HG02840 (cell line): ENCODE results near the gene CWC15.
"Not testable (repeated sequence)": the region's sequence is repeated elsewhere in the genome, so short reads cannot be mapped to it uniquely, and the experiment has no call there.

Source experiments
- ATAC-seq: cut with Tn5 transposase; IDR thresholded peaks from one replicate; pipeline ENCODE4 v1.9.1; 2021; ENCODE audit warnings: mild to moderate bottlenecking, moderate library complexity, moderate number of reproducible peaks; ENCODE audit not compliant: unreplicated experiment, low FRiP score

CWC15 gene

DNA sequence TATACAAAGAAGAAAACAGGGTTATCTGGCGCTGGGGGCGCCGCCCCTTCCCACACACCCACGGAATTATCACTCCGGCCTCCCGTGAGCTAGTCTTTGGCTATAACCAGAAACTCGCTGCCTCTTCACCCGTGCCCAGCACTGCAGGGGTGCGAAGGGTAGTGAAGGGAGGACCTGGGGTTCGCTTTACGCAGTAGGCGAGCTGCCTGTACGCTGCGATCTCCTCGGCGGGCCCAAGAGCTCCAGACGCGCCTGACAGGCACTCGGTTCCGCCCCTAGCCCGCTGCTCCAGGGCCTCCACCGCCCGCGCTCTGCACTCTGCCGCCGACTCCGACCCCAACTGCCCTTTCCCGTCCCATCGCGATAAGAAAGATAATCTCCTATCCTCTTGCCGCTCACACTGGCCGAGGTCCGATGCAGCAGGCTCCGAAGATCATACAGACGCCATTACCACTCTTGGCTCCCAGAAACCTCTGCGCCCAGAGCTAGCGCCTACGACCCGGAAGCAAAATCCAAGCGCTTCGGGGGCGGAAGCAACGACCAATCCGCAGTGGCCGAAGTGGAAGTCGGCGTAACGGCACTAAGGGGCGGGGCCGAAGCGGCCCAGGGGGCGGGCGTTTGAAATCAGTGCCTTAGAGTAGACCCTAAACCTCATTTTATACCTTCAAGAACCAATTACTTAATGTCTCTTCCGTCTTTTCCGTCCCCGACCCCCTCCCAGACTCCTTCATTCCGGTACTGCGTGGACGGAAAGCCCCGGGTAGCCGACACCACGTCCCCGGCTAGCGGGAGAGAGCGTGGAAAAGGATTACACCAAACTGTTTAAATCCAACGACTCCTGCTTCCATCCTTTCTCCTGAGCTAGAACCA, at the start of gene CWC15, which contains the start of gene KDM4D:
Gene CWC15, minus strand, starts transcription at position 458 of the 870 bp plus-strand sequence. CDS start 1,371 bp downstream, outside the sequence.
Gene KDM4D, plus strand, starts transcription at position 611 of the 870 bp plus-strand sequence. CDS start 23,664 bp downstream, outside the sequence.
- ATAC-seq: peak; percentile 100

DNA sequence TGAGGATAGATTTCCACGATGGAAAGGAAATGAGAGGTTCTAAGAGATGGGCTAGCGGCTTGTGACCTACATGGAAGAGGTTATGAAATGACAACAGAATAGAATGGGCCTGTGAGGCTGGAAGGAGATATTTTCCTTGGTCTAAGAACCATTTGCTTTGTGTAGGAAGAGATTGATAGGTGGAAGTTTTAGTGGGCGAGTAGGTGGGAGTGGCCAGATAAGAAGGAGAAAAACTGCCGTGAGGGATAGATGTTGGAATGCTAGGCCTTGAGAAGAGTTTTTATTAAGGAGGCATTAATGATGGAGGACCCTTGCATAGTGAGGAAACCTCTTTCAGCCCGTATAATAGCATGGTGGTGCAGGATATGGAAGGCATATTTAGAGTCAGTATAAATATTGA, 48.1 kb upstream of the CWC15 start:
- ATAC-seq: not testable (repeated sequence)

- ATAC-seq: no peak
Measured at GRCh38 chr11:95016139-95016538, 42.8 kb upstream of the CWC15 start.

GRCh38 chr11:95014184-95014821, 40.9 kb upstream of the CWC15 start:
- no peak for ATAC-seq

- ATAC-seq: no peak
Measured at GRCh38 chr11:95011376-95011775, 38.0 kb upstream of the CWC15 start.

DNA sequence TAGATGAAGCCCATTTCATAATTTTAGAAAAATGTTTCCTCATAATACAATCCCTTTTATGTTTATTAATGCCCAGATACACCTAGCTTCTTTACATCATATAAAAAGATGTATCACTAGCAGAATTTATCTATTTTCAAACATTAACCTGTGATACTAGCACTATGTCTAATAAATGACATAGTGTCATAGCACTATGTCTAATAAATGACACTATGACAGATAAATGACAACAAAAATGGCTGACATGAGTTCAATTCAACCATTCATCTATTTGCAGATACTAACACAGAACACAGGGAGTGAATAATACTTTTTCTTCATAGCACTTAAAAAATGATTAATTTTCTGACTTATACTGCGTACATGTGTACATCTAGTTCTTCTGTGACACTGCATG, 32.3 kb upstream of the CWC15 start:
- no peak for ATAC-seq

DNA sequence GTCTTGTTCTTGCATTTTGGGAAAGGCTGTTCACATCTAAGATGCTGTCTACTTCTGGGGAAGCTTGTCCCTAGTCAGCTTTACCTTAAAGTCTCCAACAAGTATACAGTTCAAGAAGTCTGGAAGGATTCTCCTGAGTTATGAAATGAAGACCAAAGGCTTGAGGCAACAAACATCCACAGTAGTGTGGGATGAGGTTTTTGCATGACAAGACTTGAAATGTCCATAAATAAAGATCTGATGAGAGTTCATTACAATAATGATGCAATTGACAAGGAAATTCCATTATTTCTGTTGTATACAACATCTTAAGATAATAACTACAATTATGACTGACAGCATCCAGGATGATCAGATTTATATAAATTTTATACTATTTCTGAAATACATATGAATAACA, 30.4 kb upstream of the CWC15 start:
- no peak for ATAC-seq

DNA sequence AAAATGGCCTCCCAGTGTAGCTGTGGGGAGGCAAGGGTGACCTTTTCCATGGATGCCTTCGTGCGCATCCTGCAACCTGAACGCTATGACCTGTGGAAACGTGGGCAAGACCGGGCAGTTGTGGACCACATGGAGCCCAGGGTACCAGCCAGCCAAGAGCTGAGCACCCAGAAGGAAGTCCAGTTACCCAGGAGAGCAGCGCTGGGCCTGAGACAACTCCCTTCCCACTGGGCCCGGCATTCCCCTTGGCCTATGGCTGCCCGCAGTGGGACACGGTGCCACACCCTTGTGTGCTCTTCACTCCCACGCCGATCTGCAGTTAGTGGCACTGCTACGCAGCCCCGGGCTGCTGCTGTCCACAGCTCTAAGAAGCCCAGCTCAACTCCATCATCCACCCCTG, 24.9 kb upstream of the CWC15 start:
- no peak for ATAC-seq

- no peak for ATAC-seq
Measured at GRCh38 chr11:94997437-94997836, 24.1 kb upstream of the CWC15 start.

- ATAC-seq: no peak
Measured at GRCh38 chr11:94993400-94993943, 20.1 kb upstream of the CWC15 start.

GRCh38 chr11:94988748-94989147, 15.4 kb upstream of the CWC15 start:
- no peak for ATAC-seq

GRCh38 chr11:94987378-94987777, 14.0 kb upstream of the CWC15 start:
- no peak for ATAC-seq

- no peak for ATAC-seq
Measured at GRCh38 chr11:94975599-94975998, 2.2 kb upstream of the CWC15 start.

DNA sequence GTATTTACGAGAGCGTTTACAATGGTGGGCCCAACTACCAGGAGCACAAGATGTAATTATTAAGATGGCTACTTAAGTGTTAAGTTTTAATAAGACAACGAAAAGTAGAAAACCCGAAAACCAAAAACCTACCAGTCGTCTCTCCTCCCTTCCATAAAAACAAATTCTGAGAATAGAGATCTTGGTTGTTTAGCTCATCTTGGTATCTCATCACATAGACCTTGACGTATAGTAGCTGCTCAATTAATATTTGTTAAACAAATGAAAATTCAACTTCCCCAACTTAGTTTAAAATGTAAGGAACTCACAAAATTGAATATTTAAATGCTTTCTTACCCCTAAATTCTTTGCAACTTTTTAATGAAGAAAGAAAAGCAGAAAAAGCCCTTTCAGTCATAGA, 822 bp upstream of the CWC15 start:
- ATAC-seq: no peak

- ATAC-seq: no peak
Measured at GRCh38 chr11:94972700-94973098, 657 bp downstream of the CWC15 start.

- no peak for ATAC-seq
Measured at GRCh38 chr11:94968334-94968958, 4.9 kb downstream of the CWC15 start.

- ATAC-seq: no peak
Measured at GRCh38 chr11:94964934-94965333, 8.4 kb downstream of the CWC15 start.

- ATAC-seq: no peak
Measured at GRCh38 chr11:94961255-94961654, 12.1 kb downstream of the CWC15 start.

GRCh38 chr11:94960488-94960887, 12.9 kb downstream of the CWC15 start:
- no peak for ATAC-seq

DNA sequence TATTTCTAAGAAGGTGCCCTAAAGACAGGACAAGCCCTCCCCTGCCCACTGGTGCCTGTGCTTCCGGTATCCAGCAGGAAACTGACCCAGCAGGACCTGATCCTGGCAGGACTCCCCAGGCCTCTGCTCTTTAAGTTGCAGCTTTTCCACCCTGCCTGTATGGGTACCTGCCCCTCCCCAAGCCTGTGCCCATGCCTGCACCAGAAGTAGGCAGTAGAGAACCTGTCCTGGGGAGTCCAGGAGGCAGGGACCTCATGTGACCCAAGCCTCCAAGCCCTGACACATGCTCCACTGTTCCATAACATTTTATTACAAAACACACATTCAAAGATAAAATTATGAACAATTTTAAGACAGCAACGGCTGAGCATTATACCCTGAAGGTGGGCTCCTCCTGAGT, 14.2 kb downstream of the CWC15 start:
- no peak for ATAC-seq

- ATAC-seq: no peak
Measured at GRCh38 chr11:94958121-94958696, 15.1 kb downstream of the CWC15 start.
